Endothelial cell of umbilical vein (primary cell): Measurements from ENCODE around the gene YPEL5.

Source experiments
- CTCF ChIP-seq, 2 donors: IDR thresholded peaks; 1 replicate in 1 of 2; 2 replicates in 1 of 2; pipeline ENCODE4 v1.5.1; 2011; ENCODE audit warnings: low read length in 2 of 2, mild to moderate bottlenecking in 2 of 2, moderate library complexity in 2 of 2, control low read depth in 1 of 2, inconsistent platforms in 1 of 2, low read depth in 1 of 2; ENCODE audit not compliant: insufficient read depth in 1 of 2; ENCODE audit errors: extremely low read depth in 1 of 2
- EZH2 ChIP-seq: IDR thresholded peaks from 2 replicates; pipeline ENCODE4 v1.6.1; 2012; ENCODE audit warnings: borderline replicate concordance, low read depth, mild to moderate bottlenecking, moderate library complexity, low read length, inconsistent platforms; ENCODE audit not compliant: severe bottlenecking

GRCh38 chr2:30162806-30163205 is 16.0 kb downstream of the YPEL5 start:
- TF ChIP-seq CTCF (IDR thresholded peaks at IDR 0.05; ENCODE audit: extremely low read depth in 1 of 2, insufficient read depth in 1 of 2, low read depth in 1 of 2, low read length in 2 of 2) (no peak), EZH2 (no peak)
